ENCODE measurements around the gene CRACR2A. TPM values are rescaled to one million over a fixed set of nuclear protein-coding genes. Genes with fewer than 3 reads are reported as not detected.
A peak's percentile ranks its signal among the peaks of the same experiment; 100 is the strongest.

Gene CRACR2A
- total RNA-seq, 2 donors from 2014 or later, result 1.1 to 4.7 TPM

GRCh38 chr12:3568695-3569094 lies 184.2 kb downstream of the CRACR2A start:
- Mint-ChIP-seq H3K36me3 (ENCODE audit: low read depth) (no peaks in the 10 kb centered on the region), H3K27ac (no peak overlapping the region), H3K9me3 (no peaks in the 10 kb centered on the region), H3K4me3 (no peak overlapping the region), H3K27me3 (ENCODE audit: insufficient read depth) (no peaks in the 10 kb centered on the region), H3K4me1 (peaks cover 18% of the 10 kb centered on the region)
- no peaks in the 10 kb centered on the region for H3K4me1 ChIP-seq (ENCODE audit: control insufficient read depth, insufficient read depth, low read length)
- DNase-seq, result peak; percentile 33
- no peak overlapping the region for H3K27ac ChIP-seq (ENCODE audit: low read depth, low read length)
- 90 to 93% methylated on average over 8 to 9 of the region's 9 CpGs for WGBS, 2 experiments (ENCODE audit: insufficient coverage in 1 of 2, insufficient read length in 1 of 2)
- no peaks in the 10 kb centered on the region for H3K36me3 ChIP-seq (ENCODE audit: control insufficient read depth, insufficient read depth, low read length)
- no peak overlapping the region for H3K4me3 ChIP-seq (ENCODE audit: low read length)
- no peak for TF ChIP-seq CTCF (conservative IDR thresholded peaks at IDR 0.05)
- H3K9ac ChIP-seq (ENCODE audit: extremely low read depth, low read length, poor library complexity, severe bottlenecking), result no peak overlapping the region
- H3K9me3 ChIP-seq (ENCODE audit: control insufficient read depth, low read length), result no peaks in the 10 kb centered on the region
- H3K27me3 ChIP-seq (ENCODE audit: control insufficient read depth, insufficient read depth, low read length, poor library complexity, severe bottlenecking), result no peaks in the 10 kb centered on the region

DNA sequence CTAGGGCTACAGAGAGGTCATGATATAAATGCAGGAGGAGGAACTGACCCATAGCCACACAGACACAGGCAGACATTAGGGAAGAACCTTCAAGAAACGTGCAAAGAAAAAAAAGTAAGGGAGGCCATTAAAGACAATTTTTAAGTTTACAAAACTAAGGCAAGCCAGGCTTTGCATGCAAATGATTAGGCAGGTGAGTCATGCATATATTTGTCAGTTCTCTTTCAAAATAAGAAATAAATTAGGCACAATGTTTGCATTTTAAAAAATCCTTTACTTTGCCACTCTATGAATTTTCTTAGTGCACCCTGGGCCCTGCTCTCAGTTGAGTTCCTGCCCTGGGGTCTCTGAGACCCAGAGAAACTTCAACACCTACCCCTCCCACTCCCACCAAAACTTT lies 186.9 kb downstream of the CRACR2A start:
- DNase-seq, result peak; percentile 10
- Histone ChIP-seq H3K27ac (ENCODE audit: low read depth, low read length) (no peak overlapping the region), H3K4me1 (ENCODE audit: control insufficient read depth, insufficient read depth, low read length) (no peaks in the 10 kb centered on the region), H3K27me3 (ENCODE audit: control insufficient read depth, insufficient read depth, low read length, poor library complexity, severe bottlenecking) (no peaks in the 10 kb centered on the region), H3K4me3 (ENCODE audit: low read length) (no peak overlapping the region), H3K36me3 (ENCODE audit: control insufficient read depth, insufficient read depth, low read length) (no peaks in the 10 kb centered on the region), H3K9me3 (ENCODE audit: control insufficient read depth, low read length) (no peaks in the 10 kb centered on the region), H3K9ac (ENCODE audit: extremely low read depth, low read length, poor library complexity, severe bottlenecking) (no peak overlapping the region)
- Mint-ChIP-seq H3K27ac (no peak overlapping the region), H3K27me3 (ENCODE audit: insufficient read depth) (peaks cover 2% of the 10 kb centered on the region), H3K9me3 (no peaks in the 10 kb centered on the region), H3K4me3 (no peak overlapping the region), H3K4me1 (peaks cover 15% of the 10 kb centered on the region), H3K36me3 (ENCODE audit: low read depth) (no peaks in the 10 kb centered on the region)
- 73 to 77% methylated on average over 1 of the region's 1 CpG for WGBS, 2 experiments (ENCODE audit: insufficient coverage in 1 of 2, insufficient read length in 1 of 2)
- no peak for TF ChIP-seq CTCF (conservative IDR thresholded peaks at IDR 0.05)

Other genes starting within 250 kb of the CRACR2A start
- 10 to 100 TPM; 15.3 to 30.3 TPM for gene PARP11, start 120.3 kb upstream of the CRACR2A start, total RNA-seq

All from endodermal cell (in vitro differentiated cells).